PC-9 (cell line): ENCODE results near the gene OR5J2. TPM values are rescaled to one million over a fixed set of nuclear protein-coding genes. Genes with fewer than 3 reads are reported as not detected.

Experiments used
- BruUV-seq: library from RNA; stranded (reverse); fragments of 400-500 nt; replicated peaks from 2 replicates; lab custom pipeline; 2021; lab: Mats Ljungman, UMichigan
- CTCF ChIA-PET: fragments of 300-600 bp; sonication (Branson Sonifier 250); formaldehyde crosslinking; loops from one replicate; lab custom pipeline; 2022; ENCODE audit warnings: antibody characterized with exemption; lab: Charles Lee
- POLR2A ChIA-PET: fragments of 300-600 bp; sonication (Branson Sonifier 250); formaldehyde crosslinking; loops from one replicate; lab custom pipeline; 2022; ENCODE audit warnings: antibody characterized with exemption; ENCODE audit not compliant: unreplicated experiment; lab: Charles Lee
- DNase-seq, 2 experiments: peaks; one replicate each; pipeline versions ENCODE4 v3.0.0 to v3.0.0-alpha.2; 2015 to 2022; ENCODE audit warnings: mixed read lengths in 1 of 2
- H2AFZ ChIP-seq: fragments of 200-600 bp; sonication (generic); 2 replicates; pipeline ENCODE4 v1.8.1; 2017; ENCODE audit warnings: antibody characterized with exemption
- H3F3A ChIP-seq: fragments of 200-600 bp; sonication (generic); 2 replicates; pipeline ENCODE4 v1.8.1; 2017; ENCODE audit warnings: antibody characterized with exemption, mild to moderate bottlenecking, low read depth; ENCODE audit not compliant: insufficient read depth
- H3K27ac ChIP-seq: fragments of 200-600 bp; sonication (generic); 2 replicates; pipeline ENCODE4 v1.6.1; 2016; ENCODE audit warnings: mixed run types
- H3K27me3 ChIP-seq: fragments of 200-600 bp; sonication (generic); 2 replicates; pipeline ENCODE4 v1.6.1; 2016; ENCODE audit warnings: low read depth, mixed run types; ENCODE audit not compliant: insufficient read depth
- H3K36me3 ChIP-seq: fragments of 200-600 bp; sonication (generic); 2 replicates; pipeline ENCODE4 v1.6.1; 2016; ENCODE audit warnings: low read depth, mixed run types
- H3K4me1 ChIP-seq: fragments of 200-600 bp; sonication (generic); replicated peaks from 2 replicates; pipeline ENCODE4 v1.6.1; 2016; ENCODE audit warnings: mixed run types; ENCODE audit not compliant: insufficient read depth
- H3K4me2 ChIP-seq: fragments of 200-600 bp; sonication (generic); 2 replicates; pipeline ENCODE4 v1.6.1; 2017; ENCODE audit warnings: mixed run types
- H3K4me3 ChIP-seq: fragments of 200-600 bp; sonication (generic); 2 replicates; pipeline ENCODE4 v1.6.1; 2016; ENCODE audit warnings: mixed run types
- H3K79me2 ChIP-seq: fragments of 200-600 bp; sonication (generic); 2 replicates; pipeline ENCODE4 v1.6.1; 2017; ENCODE audit warnings: low read depth, mixed run types
- H3K9me2 ChIP-seq: fragments of 200-600 bp; sonication (generic); 2 replicates; pipeline ENCODE4 v1.8.1; 2017; ENCODE audit warnings: mild to moderate bottlenecking; ENCODE audit not compliant: insufficient read depth
- H3K9me3 ChIP-seq: fragments of 200-600 bp; sonication (generic); 2 replicates; pipeline ENCODE4 v1.8.1; 2016; ENCODE audit warnings: low read depth; ENCODE audit not compliant: insufficient read depth
- H4K20me1 ChIP-seq: fragments of 200-600 bp; sonication (generic); 2 replicates; pipeline ENCODE4 v1.8.1; 2017; ENCODE audit not compliant: insufficient read depth
- CTCF ChIP-seq: fragments of 200-600 bp; sonication (generic); conservative IDR thresholded peaks from 2 replicates; pipeline ENCODE4 v1.6.1; 2017; ENCODE audit warnings: mixed run types, antibody characterized with exemption, mild to moderate bottlenecking, moderate library complexity
- EZH2 ChIP-seq: fragments of 200-600 bp; sonication (generic); IDR thresholded peaks from 2 replicates; pipeline ENCODE4 v1.8.0; 2017; ENCODE audit warnings: antibody characterized with exemption, low read depth
- intact Hi-C: fragments of 100-400 bp; cut with micrococcal nuclease; formaldehyde crosslinking; loops from one replicate; pipeline ENCODE4 v1.10.0; 2022; ENCODE audit not compliant: unreplicated experiment
- total RNA-seq: library from RNA; stranded (reverse); gene quantifications from 2 replicates; pipeline ENCODE4 v1.2.3, GENCODE V29; 2021

The OR5J2 gene
- total RNA-seq, 1 experiment from 2014 or later, result not detected

- POLR2A ChIA-PET, result no interaction called here
- DNase-seq, result no peak
- H3K27ac ChIP-seq, result no peak overlapping the region
- H3K27me3 ChIP-seq, result no peaks in the 10 kb centered on the region
- H3F3A ChIP-seq, result no peaks in the 10 kb centered on the region
- no peak for TF ChIP-seq EZH2
- TF ChIP-seq CTCF, result no peak
- no peaks in the 10 kb centered on the region for H3K9me2 ChIP-seq
- no TSS peak for BruUV-seq
- H3K4me2 ChIP-seq, result no peak overlapping the region
- CTCF ChIA-PET, result no interaction called here
- no peak overlapping the region for H2AFZ ChIP-seq
- no peaks in the 10 kb centered on the region for H3K9me3 ChIP-seq
- no peaks in the 10 kb centered on the region for H3K36me3 ChIP-seq
- no peaks in the 10 kb centered on the region for H3K79me2 ChIP-seq
- no peaks in the 10 kb centered on the region for H4K20me1 ChIP-seq
- no peak overlapping the region for H3K4me3 ChIP-seq
- H3K4me1 ChIP-seq, result no peaks in the 10 kb centered on the region
- intact Hi-C loops, result no loop called here
Measured at GRCh38 chr11:56151376-56151775, 25.0 kb upstream of the OR5J2 start.

GRCh38 chr11:56152333-56152732 lies 24.1 kb upstream of the OR5J2 start:
- H3K9me3 ChIP-seq, result no peaks in the 10 kb centered on the region
- intact Hi-C loops, result no loop called here
- H3K9me2 ChIP-seq, result no peaks in the 10 kb centered on the region
- H4K20me1 ChIP-seq, result no peaks in the 10 kb centered on the region
- BruUV-seq, result no TSS peak
- no peak for DNase-seq
- no peaks in the 10 kb centered on the region for H3K79me2 ChIP-seq
- H3K4me3 ChIP-seq, result no peak overlapping the region
- H3K36me3 ChIP-seq, result no peaks in the 10 kb centered on the region
- no peaks in the 10 kb centered on the region for H3F3A ChIP-seq
- H3K4me2 ChIP-seq, result no peak overlapping the region
- no peaks in the 10 kb centered on the region for H3K27me3 ChIP-seq
- no peaks in the 10 kb centered on the region for H3K4me1 ChIP-seq
- no peak for TF ChIP-seq CTCF
- TF ChIP-seq EZH2, result no peak
- no peak overlapping the region for H2AFZ ChIP-seq
- H3K27ac ChIP-seq, result no peak overlapping the region
- ChIA-PET CTCF (no interaction called here), POLR2A (no interaction called here)

- H2AFZ ChIP-seq, result no peak within 1 kb of the TSS
- intact Hi-C loops, result no loop called here
- ChIA-PET POLR2A (no interaction called here), CTCF (no interaction called here)
- BruUV-seq, result no TSS peak
- no peak for DNase-seq
- TF ChIP-seq CTCF (no peak), EZH2 (no peak)
- no peaks in the 10 kb centered on the region for H3F3A ChIP-seq
- H3K27ac ChIP-seq, result no peak within 1 kb of the TSS
- H3K9me2 ChIP-seq, result 0 out of 2 replicates have a peak, but pooled peaks cover 4% of the 10 kb centered on the region
- H3K4me3 ChIP-seq, result no peak within 1 kb of the TSS
- H3K27me3 ChIP-seq, result no peaks in the 10 kb centered on the region
- H4K20me1 ChIP-seq, result no peaks in the 10 kb centered on the region
- no peak within 1 kb of the TSS for H3K4me2 ChIP-seq
- no peaks in the 10 kb centered on the region for H3K36me3 ChIP-seq
- H3K4me1 ChIP-seq, result no peaks in the 10 kb centered on the region
- no peaks in the 10 kb centered on the region for H3K9me3 ChIP-seq
- H3K79me2 ChIP-seq, result no peaks in the 10 kb centered on the region
Measured at GRCh38 chr11:56160217-56160616, 16.2 kb upstream of the OR5J2 start, which contains the start of gene OR8K5. Gene OR8K5 (minus strand): TSS chr11:56160317. CDS start chr11:56160317, 0 bp downstream.
